GM21447 (cell line): Measurements from ENCODE around the gene DEAF1.

Experiments used
- ATAC-seq: cut with Tn5 transposase; IDR thresholded peaks from one replicate; pipeline ENCODE4 v1.9.1; 2021; ENCODE audit not compliant: unreplicated experiment

The DEAF1 gene

DNA sequence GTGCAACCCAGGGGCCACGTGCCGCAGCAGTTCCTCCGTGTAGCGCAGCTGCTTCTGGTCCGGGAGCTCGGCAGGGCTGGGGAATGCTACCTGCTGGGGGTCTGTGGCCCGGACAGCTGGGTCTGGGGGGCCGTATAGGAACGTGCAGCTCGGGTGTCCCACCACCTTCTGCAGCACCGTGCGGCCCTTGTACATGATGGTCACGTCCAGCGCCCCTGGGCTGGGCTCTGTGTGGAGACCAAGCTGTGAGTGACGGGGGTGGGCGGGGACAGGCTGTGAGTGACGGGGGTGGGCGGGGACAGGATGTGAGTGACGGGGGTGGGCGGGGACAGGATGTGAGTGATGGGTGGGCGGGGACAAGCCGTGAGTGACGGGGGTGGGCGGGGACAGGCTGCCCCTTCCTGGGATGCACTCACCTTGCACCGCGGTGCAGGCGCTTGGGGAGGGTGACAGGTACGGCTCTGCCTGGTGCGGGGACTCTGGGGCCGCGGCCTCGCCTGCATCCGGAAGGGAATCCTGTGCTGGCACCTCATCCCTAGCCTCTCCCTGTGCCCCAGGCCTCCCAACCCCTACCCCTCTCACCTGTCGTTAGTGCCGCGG, 81.6 kb downstream of the DEAF1 start:
- ATAC-seq, result no peak

GRCh38 chr11:612961-613300, 82.1 kb downstream of the DEAF1 start:
- no peak for ATAC-seq

GRCh38 chr11:612201-612960, 82.6 kb downstream of the DEAF1 start:
- ATAC-seq, result no peak

- no peak for ATAC-seq
Measured at GRCh38 chr11:611001-611996, 83.7 kb downstream of the DEAF1 start.

GRCh38 chr11:610146-610801, 84.7 kb downstream of the DEAF1 start:
- no peak for ATAC-seq

- ATAC-seq, result no peak
Measured at GRCh38 chr11:609341-609811, 85.6 kb downstream of the DEAF1 start.

- no peak for ATAC-seq
Measured at GRCh38 chr11:608791-609251, 86.2 kb downstream of the DEAF1 start.

DNA sequence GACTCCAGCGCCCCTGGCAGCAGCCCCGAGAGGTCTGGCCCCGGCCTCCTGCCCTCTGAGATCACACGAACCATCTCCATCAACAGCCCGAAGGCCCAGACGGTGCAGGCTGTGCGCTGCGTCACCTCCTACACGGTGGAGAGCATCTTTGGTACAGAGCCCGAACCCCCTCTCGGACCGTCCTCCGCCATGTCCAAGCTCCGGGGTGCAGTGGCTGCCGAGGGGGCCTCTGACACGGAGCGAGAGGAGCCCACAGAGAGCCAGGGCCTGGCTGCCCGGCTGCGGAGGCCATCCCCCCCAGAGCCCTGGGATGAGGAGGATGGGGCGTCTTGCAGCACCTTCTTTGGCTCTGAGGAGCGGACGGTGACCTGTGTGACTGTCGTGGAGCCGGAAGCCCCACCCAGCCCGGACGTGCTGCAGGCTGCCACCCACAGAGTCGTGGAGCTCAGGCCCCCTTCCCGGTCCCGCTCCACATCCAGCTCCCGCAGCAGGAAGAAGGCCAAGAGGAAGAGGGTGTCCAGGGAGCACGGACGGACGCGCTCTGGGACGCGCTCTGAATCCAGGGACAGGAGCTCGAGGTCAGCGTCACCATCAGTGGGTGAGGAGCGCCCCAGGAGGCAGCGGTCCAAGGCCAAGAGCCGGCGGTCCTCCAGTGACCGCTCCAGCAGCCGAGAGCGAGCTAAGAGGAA, 86.9 kb downstream of the DEAF1 start:
- no peak for ATAC-seq

- ATAC-seq, result no peak
Measured at GRCh38 chr11:607020-607780, 87.8 kb downstream of the DEAF1 start.

- ATAC-seq, result no peak
Measured at GRCh38 chr11:606245-606644, 88.8 kb downstream of the DEAF1 start.

DNA sequence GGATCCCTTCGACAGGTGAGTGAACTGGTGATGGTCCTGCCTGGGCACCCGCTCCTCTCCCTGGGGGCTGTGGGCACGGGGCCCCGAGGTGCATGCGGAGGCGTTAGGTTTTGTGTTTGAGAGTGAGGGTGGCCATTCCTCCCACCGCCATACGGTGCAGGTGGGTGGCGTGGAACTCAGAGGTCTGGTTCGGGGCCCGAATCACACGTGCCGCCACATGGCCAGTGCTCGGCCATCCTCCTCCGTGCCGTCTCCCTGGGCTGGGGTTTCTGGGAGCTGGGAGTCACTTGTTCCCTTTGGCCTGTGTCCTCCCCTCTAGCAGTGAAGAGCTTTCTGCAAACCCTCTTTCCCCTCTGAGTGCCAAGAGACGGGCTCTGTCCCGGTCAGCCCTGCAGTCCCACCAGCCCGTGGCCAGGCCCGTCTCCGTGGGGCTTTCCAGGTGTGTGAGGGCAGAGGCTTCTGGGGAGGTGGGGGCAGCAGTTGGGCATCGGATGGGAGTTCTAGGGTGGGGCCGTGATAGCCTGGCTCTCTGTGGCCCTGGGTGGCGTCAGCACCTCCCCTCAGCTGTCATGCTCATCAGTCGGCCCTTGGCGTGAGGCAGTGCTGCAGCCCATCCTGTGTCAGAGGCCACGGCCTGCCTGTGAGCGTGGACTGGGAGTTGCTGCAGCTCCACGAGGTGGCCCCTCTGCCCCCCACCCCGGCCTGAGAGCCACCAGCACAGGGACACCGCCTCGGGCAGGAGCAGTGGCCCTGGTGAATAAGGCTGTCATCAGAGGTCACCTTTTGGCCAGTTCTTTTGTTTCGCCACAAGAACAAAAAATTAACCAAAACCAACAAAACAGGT, 89.5 kb downstream of the DEAF1 start:
- no peak for ATAC-seq

DNA sequence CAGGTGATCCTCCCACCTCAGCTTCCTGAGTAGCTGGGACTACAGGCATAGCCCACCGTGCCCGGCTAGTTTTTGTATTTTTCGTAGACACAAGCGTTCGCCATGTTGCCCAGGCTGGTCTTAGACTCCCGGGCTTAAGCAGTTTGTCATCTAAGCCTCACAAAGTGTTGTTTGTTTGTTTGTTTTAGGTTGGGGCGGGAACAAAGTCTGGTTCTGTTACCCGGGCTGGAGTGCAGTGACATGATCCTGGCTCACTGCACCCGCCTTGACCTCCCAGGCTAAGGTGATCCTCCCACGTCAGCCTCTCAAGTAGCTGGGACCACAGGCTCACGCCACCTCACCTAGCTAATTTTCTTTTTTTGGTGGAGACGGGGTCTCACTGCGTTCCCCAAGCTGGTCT, 91.9 kb downstream of the DEAF1 start:
- ATAC-seq, result no peak

DNA sequence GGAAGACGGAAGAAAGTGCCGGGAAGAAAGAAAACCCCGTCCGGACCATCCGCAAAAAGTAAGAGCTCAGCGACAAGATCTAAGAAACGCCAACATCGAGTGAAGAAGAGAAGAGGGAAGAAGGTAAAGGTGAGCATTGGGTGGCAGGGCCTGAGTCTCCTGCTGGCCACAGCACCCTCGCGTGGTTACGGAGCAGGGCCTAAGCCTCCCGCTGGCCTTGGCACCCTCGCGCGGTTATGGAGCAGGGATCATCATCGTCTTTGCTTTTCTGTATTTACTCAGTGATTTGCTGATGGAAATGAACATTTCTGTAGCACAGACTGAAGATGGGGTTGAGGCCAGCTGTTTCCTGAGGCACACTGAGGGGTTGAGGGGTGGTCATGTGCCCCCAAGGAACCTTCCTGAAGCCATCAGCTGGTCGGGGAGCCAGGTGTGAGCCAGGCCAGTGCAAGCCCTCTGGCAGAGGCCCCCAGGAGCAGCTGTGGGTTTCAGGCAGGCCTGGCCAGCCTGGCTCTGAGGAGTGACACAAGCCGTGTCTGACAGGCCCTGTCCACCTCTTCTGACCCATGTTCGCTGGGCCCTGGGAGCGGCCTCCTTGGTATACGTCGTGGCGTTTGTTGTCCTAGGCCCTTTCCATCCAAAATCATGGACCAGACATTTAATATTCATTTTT, 93.3 kb downstream of the DEAF1 start:
- ATAC-seq, result no peak

GRCh38 chr11:598005-598680, 96.9 kb downstream of the DEAF1 start:
- no peak for ATAC-seq

- ATAC-seq, result no peak
Measured at GRCh38 chr11:597166-597725, 97.8 kb downstream of the DEAF1 start.

DNA sequence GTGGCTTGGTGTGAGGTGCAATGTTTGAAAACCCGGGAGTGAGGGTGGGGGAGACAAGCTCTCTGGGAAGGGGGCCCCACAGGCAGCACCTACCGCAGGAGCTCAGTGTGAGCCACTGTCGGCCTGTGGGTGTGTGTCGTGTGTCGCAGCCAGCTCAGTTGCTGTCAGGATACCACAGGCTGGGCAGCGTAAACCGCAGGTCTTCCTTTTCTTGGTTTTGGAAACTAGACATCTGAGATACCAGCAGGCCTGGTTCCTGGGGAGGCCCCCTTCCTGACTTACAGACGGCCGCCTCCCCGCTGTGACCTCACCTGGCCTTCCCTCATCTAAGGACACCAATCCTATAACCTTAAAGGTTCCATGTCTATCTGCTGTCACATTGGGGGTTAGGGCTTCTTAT, 98.6 kb downstream of the DEAF1 start:
- no peak for ATAC-seq

- no peak for ATAC-seq
Measured at GRCh38 chr11:595400-595799, 99.6 kb downstream of the DEAF1 start.
